HepG2 (cell line): Measurements from ENCODE around the gene WNK2. TPM values are rescaled to one million over a fixed set of nuclear protein-coding genes. Genes with fewer than 3 reads are reported as not detected.

Experiments
- HOXA9 ChIP-seq: sonication (generic); formaldehyde crosslinking; IDR thresholded peaks from 2 replicates; pipeline ENCODE4 v1.8.1; 2022; ENCODE audit warnings: missing genetic modification reagents, mild to moderate bottlenecking, moderate library complexity, borderline replicate concordance
- MAZ ChIP-seq, 2 experiments: sonication (generic) in 1 of 2; formaldehyde crosslinking in 1 of 2; IDR thresholded peaks; 2 replicates each; pipeline versions ENCODE4 v1.5.0 to v1.6.1; 2012 to 2020; ENCODE audit warnings: low read depth in 2 of 2, mild to moderate bottlenecking in 2 of 2, borderline replicate concordance in 1 of 2, improper control_type of control experiment in 1 of 2, low read length in 1 of 2, missing genetic modification reagents in 1 of 2, moderate library complexity in 1 of 2
- SMC3 ChIP-seq: IDR thresholded peaks from 2 replicates; pipeline ENCODE4 v1.6.1; 2011; ENCODE audit warnings: low read length, improper control_type of control experiment
- SP140L ChIP-seq: sonication (generic); formaldehyde crosslinking; IDR thresholded peaks from 2 replicates; pipeline ENCODE4 v1.4.0; 2020; ENCODE audit warnings: missing genetic modification reagents, borderline replicate concordance
- XRCC5 ChIP-seq: fragments of 200-400 bp; formaldehyde crosslinking; optimal IDR thresholded peaks from 2 replicates; pipeline ENCODE3; 2017; ENCODE audit warnings: mild to moderate bottlenecking, low read length
- ZNF205 ChIP-seq: IDR thresholded peaks from 2 replicates; pipeline ENCODE4 v1.6.1; 2018; ENCODE audit warnings: missing biosample characterization, missing genetic modification reagents
- ZNF550 ChIP-seq: sonication (generic); formaldehyde crosslinking; IDR thresholded peaks from 2 replicates; pipeline ENCODE4 v1.4.0; 2020; ENCODE audit warnings: mild to moderate bottlenecking, missing genetic modification reagents, borderline replicate concordance
- ZNF564 ChIP-seq: sonication (generic); formaldehyde crosslinking; IDR thresholded peaks from 2 replicates; pipeline ENCODE4 v1.8.1; 2023; ENCODE audit warnings: mild to moderate bottlenecking, missing genetic modification reagents
- ZNF687 ChIP-seq: sonication (generic); formaldehyde crosslinking; IDR thresholded peaks from 2 replicates; pipeline ENCODE4 v1.5.1; 2020; ENCODE audit warnings: mild to moderate bottlenecking, missing genetic modification reagents, moderate library complexity
- polyA plus RNA-seq, 8 experiments: library from polyadenylated mRNA; depleted of rRNA in 3 of 8; stranded (reverse) in 7 of 8; unstranded in 1 of 8; fragments of >200 nt; fragmentation: Illumina TruSeq in 4 of 8; extraction: Trizol in 4 of 8; gene quantifications; 2 replicates each; pipeline versions ENCODE4 v1.2.1 to v1.2.3, GENCODE V29; 2011 to 2016; ENCODE audit warnings: low read depth in 4 of 8, missing spikeins in 1 of 8, mixed read lengths in 1 of 8; ENCODE audit not compliant: insufficient read depth in 1 of 8
- total RNA-seq, 5 experiments: library from RNA; depleted of rRNA; stranded (reverse); fragments of >200 nt; fragmentation: Illumina TruSeq; extraction: Trizol; gene quantifications; 2 replicates each; pipeline ENCODE4 v1.2.3, GENCODE V29; 2016; ENCODE audit warnings: low read depth in 1 of 5
- TF ChIP-seq, protein P1 (sequence below), 2 experiments: sonication (generic) in 1 of 2; formaldehyde crosslinking in 1 of 2; IDR thresholded peaks; 2 replicates each; pipeline versions ENCODE4 v1.4.0 to v1.6.1; 2018 to 2020; ENCODE audit warnings: missing genetic modification reagents in 2 of 2, borderline replicate concordance in 1 of 2, low read depth in 1 of 2, mild to moderate bottlenecking in 1 of 2, missing biosample characterization in 1 of 2

Gene WNK2
- total and polyA plus RNA-seq, 2 of the 13 experiments (the other 11 are each of a cell fraction or from before 2014, with no cell fraction given): 10.5 to 12.0 TPM

DNA sequence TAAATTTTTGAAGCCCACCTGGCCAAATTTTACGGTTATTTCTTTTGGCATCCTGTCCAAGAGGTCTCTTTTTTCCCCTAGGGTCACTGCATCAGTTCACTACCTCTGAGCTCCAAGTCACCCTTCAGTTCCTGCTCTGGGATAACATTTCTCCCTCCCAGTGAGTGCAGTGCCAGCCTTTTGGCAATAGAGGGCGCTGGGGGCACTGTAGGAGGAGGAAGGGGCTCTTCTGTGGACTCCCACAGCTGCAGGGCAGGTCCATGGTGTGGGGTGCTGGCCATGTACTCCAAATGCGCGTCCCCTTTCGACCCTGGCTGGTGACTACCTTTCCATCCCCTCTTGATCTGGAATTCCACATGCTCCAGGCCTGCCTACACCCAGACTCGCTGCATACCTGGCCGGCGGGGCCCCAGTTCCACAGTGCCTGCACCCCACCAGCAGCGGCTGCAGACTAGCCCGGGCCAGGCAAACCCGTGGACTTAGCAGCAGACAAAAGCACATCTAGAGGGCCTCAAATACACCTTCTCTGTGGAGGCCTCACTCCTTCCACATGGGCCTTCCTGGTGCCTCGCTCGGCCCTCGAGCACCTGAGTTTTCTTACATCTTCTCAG lies 29.5 kb upstream of the WNK2 start (continued):
- TF ChIP-seq ZNF687 (CRISPR knock-in tag): peak; percentile 33; the same call in 1 of the 2 replicates
- no peak for TF ChIP-seq ZNF205 (CRISPR knock-in tag)
- TF ChIP-seq SP140L (CRISPR knock-in tag): no peak
- TF ChIP-seq, protein P1, sequence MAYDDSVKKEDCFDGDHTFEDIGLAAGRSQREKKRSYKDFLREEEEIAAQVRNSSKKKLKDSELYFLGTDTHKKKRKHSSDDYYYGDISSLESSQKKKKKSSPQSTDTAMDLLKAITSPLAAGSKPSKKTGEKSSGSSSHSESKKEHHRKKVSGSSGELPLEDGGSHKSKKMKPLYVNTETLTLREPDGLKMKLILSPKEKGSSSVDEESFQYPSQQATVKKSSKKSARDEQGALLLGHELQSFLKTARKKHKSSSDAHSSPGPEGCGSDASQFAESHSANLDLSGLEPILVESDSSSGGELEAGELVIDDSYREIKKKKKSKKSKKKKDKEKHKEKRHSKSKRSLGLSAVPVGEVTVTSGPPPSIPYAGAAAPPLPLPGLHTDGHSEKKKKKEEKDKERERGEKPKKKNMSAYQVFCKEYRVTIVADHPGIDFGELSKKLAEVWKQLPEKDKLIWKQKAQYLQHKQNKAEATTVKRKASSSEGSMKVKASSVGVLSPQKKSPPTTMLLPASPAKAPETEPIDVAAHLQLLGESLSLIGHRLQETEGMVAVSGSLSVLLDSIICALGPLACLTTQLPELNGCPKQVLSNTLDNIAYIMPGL (CRISPR knock-in tag; IDR thresholded peaks at IDR 0.05; ENCODE audit: borderline replicate concordance in 1 of 2, low read depth in 1 of 2): peak in 1 of 2 experiments; percentile 33; a peak in 1 of 4 replicates
- no peak for TF ChIP-seq HOXA9 (CRISPR knock-in tag)
- TF ChIP-seq XRCC5: peak; percentile 62
- TF ChIP-seq ZNF564 (CRISPR knock-in tag): no peak
- TF ChIP-seq ZNF550: no peak
- TF ChIP-seq MAZ (IDR thresholded peaks at IDR 0.05; ENCODE audit: borderline replicate concordance, low read depth, low read length): peak; percentile 29; the same call in 1 of the 2 replicates
- no peak for TF ChIP-seq MAZ (CRISPR knock-in tag; IDR thresholded peaks at IDR 0.05; ENCODE audit: low read depth)
- TF ChIP-seq SMC3: peak; percentile 61
